ENCODE results near the gene DTNBP1.

- TF ChIP-seq CTCF (IDR thresholded peaks at IDR 0.05; ENCODE audit: extremely low read depth in 1 of 2, insufficient read depth in 1 of 2, low read depth in 1 of 2, low read length in 2 of 2) (no peak), EZH2 (IDR thresholded peaks at IDR 0.05; ENCODE audit: borderline replicate concordance, low read depth, low read length, severe bottlenecking) (no peak), POLR2A (IDR thresholded peaks at IDR 0.05; ENCODE audit: low read depth, low read length) (no peak), MYC (IDR thresholded peaks at IDR 0.05; ENCODE audit: low read depth, low read length) (no peak), FOS (IDR thresholded peaks at IDR 0.05; ENCODE audit: borderline replicate concordance, insufficient read depth, low read length) (no peak), GATA2 (IDR thresholded peaks at IDR 0.05; ENCODE audit: insufficient read depth, insufficient read length, low read depth, low read length) (no peak), POLR2AphosphoS5 (IDR thresholded peaks at IDR 0.05; ENCODE audit: insufficient read depth, low read depth, low read length) (no peak), JUN (IDR thresholded peaks at IDR 0.05; ENCODE audit: borderline replicate concordance, insufficient read depth, insufficient read length, low read depth) (no peak), MAX (IDR thresholded peaks at IDR 0.05; ENCODE audit: insufficient read depth, insufficient read length) (no peak)
Measured at GRCh38 chr6:15595461-15596173, 67.2 kb downstream of the DTNBP1 start.
